HCT116 (cell line): Measurements from ENCODE around the gene KLHL20. TPM values are rescaled to one million over a fixed set of nuclear protein-coding genes. Genes with fewer than 3 reads are reported as not detected.
"Not testable (repeated sequence)": the region's sequence is repeated elsewhere in the genome, so short reads cannot be mapped to it uniquely, and the experiment has no call there.

ENCODE experiments used
- ATAC-seq: fragments of 200-7000 bp; cut with Tn5 transposase; 2 replicates; pipeline ENCODE4 v1.9.1; 2020; ENCODE audit warnings: mild to moderate bottlenecking, moderate library complexity
- BruUV-seq: library from RNA; stranded (reverse); fragments of 400-500 nt; replicated peaks from 2 replicates; lab custom pipeline; 2021; lab: Mats Ljungman, UMichigan
- CTCF ChIA-PET: fragments of 300-600 bp; sonication (Branson Sonifier 250); formaldehyde crosslinking; loops from one replicate; lab custom pipeline; 2021; ENCODE audit warnings: antibody characterized with exemption; lab: Charles Lee
- POLR2A ChIA-PET: fragments of 300-600, 350-600 bp; sonication (Branson Sonifier 250); formaldehyde crosslinking; loops from one replicate; lab custom pipeline; 2021; ENCODE audit warnings: antibody characterized with exemption; lab: Charles Lee
- RAD21 ChIA-PET, 2 experiments: fragments of 300-600 bp; sonication (Branson Sonifier 250); formaldehyde crosslinking; loops; one replicate each; lab custom pipeline; 2023; ENCODE audit warnings: low total read pairs in 2 of 2; ENCODE audit not compliant: uncharacterized antibody in 2 of 2, unreplicated experiment in 2 of 2, low non-redundant PET in 1 of 2; lab: Charles Lee
- DNase-seq: peaks from one replicate; pipeline ENCODE4 v3.0.0-alpha.2; 2010; ENCODE audit warnings: low read depth, low spot score
- H2AFZ ChIP-seq: fragments of 200-600 bp; shearing (Covaris generic), sonication (generic); 2 replicates; pipeline ENCODE4 v1.6.1; 2017; ENCODE audit warnings: low read depth, mixed run types, mixed read lengths, antibody characterized with exemption, low read length; ENCODE audit not compliant: poor library complexity, severe bottlenecking
- H3K27ac ChIP-seq: 2 replicates; pipeline ENCODE4 v1.5.1; 2012; ENCODE audit warnings: low read depth, low read length
- H3K27me3 ChIP-seq: fragments of 200-600 bp; sonication (generic); 2 replicates; pipeline ENCODE4 v1.6.1; 2016; ENCODE audit warnings: mixed run types, low read length, mixed read lengths; ENCODE audit not compliant: insufficient read depth
- H3K36me3 ChIP-seq, 2 experiments: fragments of 200-500 bp in 1 of 2; fragments of 200-600 bp in 1 of 2; sonication (Bioruptor generic) in 1 of 2; sonication (generic) in 1 of 2; 2 replicates each; pipeline versions ENCODE4 v1.5.1 to v1.6.1; 2014 to 2016; ENCODE audit warnings: low read length in 2 of 2, inconsistent platforms in 1 of 2, mixed read lengths in 1 of 2, mixed run types in 1 of 2; ENCODE audit not compliant: insufficient read depth in 2 of 2, control insufficient read depth in 1 of 2
- H3K4me1 ChIP-seq, 2 experiments: fragments of 200-600 bp in 1 of 2; sonication (generic) in 1 of 2; 2 replicates each; pipeline versions ENCODE4 v1.5.1 to v1.6.1; 2012 to 2017; ENCODE audit warnings: low read length in 2 of 2, inconsistent platforms in 1 of 2, mild to moderate bottlenecking in 1 of 2, mixed read lengths in 1 of 2, mixed run types in 1 of 2, moderate library complexity in 1 of 2; ENCODE audit not compliant: insufficient read depth in 2 of 2, control insufficient read depth in 1 of 2
- H3K4me2 ChIP-seq: fragments of 200-600 bp; sonication (generic); 2 replicates; pipeline ENCODE4 v1.6.1; 2017; ENCODE audit warnings: mixed run types, low read length, mixed read lengths
- H3K4me3 ChIP-seq, 2 experiments: fragments of 200-600 bp in 1 of 2; sonication (generic) in 1 of 2; replicated peaks in 1 of 2; 2 replicates each; pipeline ENCODE4 v1.5.1; 2011 to 2016; ENCODE audit warnings: low read length in 2 of 2, control low read depth in 1 of 2, low read depth in 1 of 2, mild to moderate bottlenecking in 1 of 2, mixed read lengths in 1 of 2, mixed run types in 1 of 2
- H3K79me2 ChIP-seq: fragments of 200-600 bp; sonication (generic); 2 replicates; pipeline ENCODE4 v1.6.1; 2017; ENCODE audit warnings: mild to moderate bottlenecking, mixed run types, low read length, moderate library complexity, mixed read lengths; ENCODE audit not compliant: insufficient read depth
- H3K9ac ChIP-seq: fragments of 200-600 bp; sonication (generic); 2 replicates; pipeline ENCODE4 v1.6.1; 2016; ENCODE audit warnings: low read length, mixed read lengths
- H3K9me2 ChIP-seq: fragments of 200-600 bp; sonication (generic), shearing (Covaris generic); 2 replicates; pipeline ENCODE4 v1.6.1; 2017; ENCODE audit warnings: mixed run types, mild to moderate bottlenecking, moderate library complexity; ENCODE audit not compliant: insufficient read depth
- H3K9me3 ChIP-seq, 2 experiments: fragments of 200-500 bp in 1 of 2; fragments of 200-600 bp in 1 of 2; sonication (Bioruptor generic) in 1 of 2; sonication (generic) in 1 of 2; 2 replicates each; pipeline ENCODE4 v1.6.1; 2014 to 2017; ENCODE audit warnings: low read length in 2 of 2, mixed read lengths in 2 of 2, inconsistent platforms in 1 of 2, low read depth in 1 of 2, mild to moderate bottlenecking in 1 of 2, mixed run types in 1 of 2, moderate library complexity in 1 of 2; ENCODE audit not compliant: control insufficient read depth in 1 of 2, insufficient read depth in 1 of 2
- H4K20me1 ChIP-seq: fragments of 200-600 bp; sonication (generic), shearing (Covaris generic); 2 replicates; pipeline ENCODE4 v1.6.1; 2017; ENCODE audit warnings: mixed run types, mild to moderate bottlenecking, moderate library complexity; ENCODE audit not compliant: insufficient read depth
- CEBPB ChIP-seq: IDR thresholded peaks from 2 replicates; pipeline ENCODE4 v1.6.1; 2012; ENCODE audit warnings: low read depth
- EGR1 ChIP-seq: IDR thresholded peaks from 2 replicates; pipeline ENCODE4 v1.6.1; 2012; ENCODE audit warnings: low read depth
- EZH2 ChIP-seq: fragments of 200-600 bp; sonication (generic); IDR thresholded peaks from 2 replicates; pipeline ENCODE4 v1.6.1; 2017; ENCODE audit warnings: antibody characterized with exemption, mixed run types
- EZH2phosphoT487 ChIP-seq: fragments of 200-600 bp; IDR thresholded peaks from 2 replicates; pipeline ENCODE4 v1.6.1; 2018; ENCODE audit warnings: antibody characterized with exemption, borderline replicate concordance
- JUND ChIP-seq: IDR thresholded peaks from 2 replicates; pipeline ENCODE4 v1.6.1; 2012
- POLR2A ChIP-seq: IDR thresholded peaks from 2 replicates; pipeline ENCODE4 v1.7.0; 2011; ENCODE audit warnings: borderline replicate concordance; ENCODE audit not compliant: insufficient read depth, insufficient read length; ENCODE audit errors: extremely low read depth
- POLR2AphosphoS5 ChIP-seq: IDR thresholded peaks from 2 replicates; pipeline ENCODE4 v1.6.1; 2011; ENCODE audit warnings: mild to moderate bottlenecking, low read depth, low read length, moderate library complexity
- SIN3A ChIP-seq: IDR thresholded peaks from 2 replicates; pipeline ENCODE4 v1.6.1; 2012; ENCODE audit warnings: low read depth
- SP1 ChIP-seq: IDR thresholded peaks from 2 replicates; pipeline ENCODE4 v1.6.1; 2012; ENCODE audit warnings: low read depth
- SRF ChIP-seq: IDR thresholded peaks from 2 replicates; pipeline ENCODE4 v1.6.1; 2012; ENCODE audit warnings: low read depth
- ZFX ChIP-seq: fragments of 450-650 bp; IDR thresholded peaks from 2 replicates; pipeline ENCODE4 v1.6.1; 2017
- intact Hi-C: fragments of 100-400 bp; cut with micrococcal nuclease; formaldehyde crosslinking; loops from 2 replicates; pipeline ENCODE4 v1.10.0; 2022
- total RNA-seq: library from RNA; stranded (reverse); gene quantifications from one replicate; pipeline ENCODE4 v1.2.1, GENCODE V29; 2021; ENCODE audit not compliant: unreplicated experiment
- TF ChIP-seq, protein P1 (sequence below): IDR thresholded peaks from 2 replicates; pipeline ENCODE4 v1.6.1; 2011; ENCODE audit warnings: mild to moderate bottlenecking, low read length, moderate library complexity; ENCODE audit not compliant: insufficient replicate concordance; ENCODE audit errors: extremely low read depth
- TF ChIP-seq, protein P2 (sequence below), 3 experiments: fragments of 200-600 bp in 1 of 3; sonication (generic) in 1 of 3; IDR thresholded peaks in 2 of 3; conservative IDR thresholded peaks in 1 of 3; 2 replicates each; pipeline ENCODE4 v1.5.1; 2012 to 2017; ENCODE audit warnings: low read depth in 2 of 3, low read length in 2 of 3, antibody characterized with exemption in 1 of 3, borderline replicate concordance in 1 of 3, control low read depth in 1 of 3, mild to moderate bottlenecking in 1 of 3, mixed read lengths in 1 of 3, mixed run types in 1 of 3, moderate library complexity in 1 of 3; ENCODE audit not compliant: insufficient read depth in 1 of 3
- TF ChIP-seq, protein P3 (sequence below): IDR thresholded peaks from 2 replicates; pipeline ENCODE4 v1.6.1; 2012

The KLHL20 gene
- total RNA-seq, 1 experiment from 2014 or later = 16.2 TPM

DNA sequence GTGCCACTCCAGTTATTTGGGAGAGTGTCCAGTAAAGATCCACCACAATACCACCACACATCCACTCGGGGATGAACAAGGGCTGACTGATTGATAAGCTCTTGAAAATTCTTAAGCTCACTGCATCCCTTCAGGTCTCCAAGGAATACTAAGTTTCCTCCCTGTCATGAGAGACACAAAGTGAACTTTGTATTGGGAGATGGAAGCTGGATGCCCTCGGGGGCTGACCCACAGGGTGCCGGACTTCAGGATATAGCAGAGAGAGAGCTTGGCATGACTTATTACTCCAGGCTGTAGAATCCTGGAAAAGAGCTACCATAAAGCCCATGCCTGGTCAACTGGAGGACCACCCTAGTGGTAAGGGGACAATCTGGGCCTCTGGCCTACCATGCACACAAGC lies 29.7 kb upstream of the KLHL20 start:
- DNase-seq, ATAC-seq, H3K36me3 ChIP-seq, H3K27me3 ChIP-seq, H3K9me3 ChIP-seq, H3K4me2 ChIP-seq, CTCF ChIA-PET, H4K20me1 ChIP-seq, intact Hi-C loops, H3K9me2 ChIP-seq, H3K27ac ChIP-seq, POLR2A ChIA-PET, H3K9ac ChIP-seq, H3K79me2 ChIP-seq, BruUV-seq, RAD21 ChIA-PET, H2AFZ ChIP-seq, H3K4me1 ChIP-seq, H3K4me3 ChIP-seq: not testable (repeated sequence)

DNA sequence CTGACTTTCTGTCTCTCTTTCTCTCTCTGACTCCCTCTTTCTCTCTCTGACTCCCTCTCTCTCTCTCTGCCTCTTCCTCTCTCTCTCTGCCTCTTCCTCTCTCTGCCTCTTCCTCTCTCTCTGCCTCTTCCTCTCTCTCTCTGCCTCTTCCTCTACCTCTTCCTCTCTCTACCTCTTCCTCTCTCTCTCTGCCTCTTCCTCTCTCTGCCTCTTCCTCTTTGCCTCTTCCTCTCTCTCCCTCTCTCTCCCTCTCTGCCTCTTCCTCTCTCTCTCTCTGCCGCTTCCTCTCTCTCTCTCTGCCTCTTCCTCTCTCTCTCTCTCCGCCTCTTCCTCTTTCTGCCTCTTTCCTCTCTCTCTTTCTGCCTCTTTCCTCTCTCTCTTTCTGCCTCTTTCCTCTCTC lies 26.5 kb upstream of the KLHL20 start:
- Histone ChIP-seq H3K9ac (no peak overlapping the region), H3K36me3 (no peaks in the 10 kb centered on the region), H3K27me3 (no peaks in the 10 kb centered on the region), H3K9me2 (no peaks in the 10 kb centered on the region), H4K20me1 (no peaks in the 10 kb centered on the region), H3K4me2 (no peak overlapping the region), H3K79me2 (no peaks in the 10 kb centered on the region), H3K4me3 (no peak overlapping the region), H3K4me1 (no peaks in the 10 kb centered on the region), H2AFZ (no peak overlapping the region), H3K27ac (no peak overlapping the region)
- RAD21 ChIA-PET = no interaction called here
- CTCF ChIA-PET = no interaction called here
- ATAC-seq = no peak
- TF ChIP-seq POLR2AphosphoS5 (no peak), SRF (no peak), EZH2 (no peak), EGR1 (no peak), JUND (no peak), SP1 (no peak), EZH2phosphoT487 (no peak), CEBPB (no peak), ZFX (no peak), POLR2A (no peak), SIN3A (no peak)
- TF ChIP-seq, protein P1, sequence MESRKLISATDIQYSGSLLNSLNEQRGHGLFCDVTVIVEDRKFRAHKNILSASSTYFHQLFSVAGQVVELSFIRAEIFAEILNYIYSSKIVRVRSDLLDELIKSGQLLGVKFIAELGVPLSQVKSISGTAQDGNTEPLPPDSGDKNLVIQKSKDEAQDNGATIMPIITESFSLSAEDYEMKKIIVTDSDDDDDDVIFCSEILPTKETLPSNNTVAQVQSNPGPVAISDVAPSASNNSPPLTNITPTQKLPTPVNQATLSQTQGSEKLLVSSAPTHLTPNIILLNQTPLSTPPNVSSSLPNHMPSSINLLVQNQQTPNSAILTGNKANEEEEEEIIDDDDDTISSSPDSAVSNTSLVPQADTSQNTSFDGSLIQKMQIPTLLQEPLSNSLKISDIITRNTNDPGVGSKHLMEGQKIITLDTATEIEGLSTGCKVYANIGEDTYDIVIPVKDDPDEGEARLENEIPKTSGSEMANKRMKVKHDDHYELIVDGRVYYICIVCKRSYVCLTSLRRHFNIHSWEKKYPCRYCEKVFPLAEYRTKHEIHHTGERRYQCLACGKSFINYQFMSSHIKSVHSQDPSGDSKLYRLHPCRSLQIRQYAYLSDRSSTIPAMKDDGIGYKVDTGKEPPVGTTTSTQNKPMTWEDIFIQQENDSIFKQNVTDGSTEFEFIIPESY = no peak
- TF ChIP-seq, protein P2, sequence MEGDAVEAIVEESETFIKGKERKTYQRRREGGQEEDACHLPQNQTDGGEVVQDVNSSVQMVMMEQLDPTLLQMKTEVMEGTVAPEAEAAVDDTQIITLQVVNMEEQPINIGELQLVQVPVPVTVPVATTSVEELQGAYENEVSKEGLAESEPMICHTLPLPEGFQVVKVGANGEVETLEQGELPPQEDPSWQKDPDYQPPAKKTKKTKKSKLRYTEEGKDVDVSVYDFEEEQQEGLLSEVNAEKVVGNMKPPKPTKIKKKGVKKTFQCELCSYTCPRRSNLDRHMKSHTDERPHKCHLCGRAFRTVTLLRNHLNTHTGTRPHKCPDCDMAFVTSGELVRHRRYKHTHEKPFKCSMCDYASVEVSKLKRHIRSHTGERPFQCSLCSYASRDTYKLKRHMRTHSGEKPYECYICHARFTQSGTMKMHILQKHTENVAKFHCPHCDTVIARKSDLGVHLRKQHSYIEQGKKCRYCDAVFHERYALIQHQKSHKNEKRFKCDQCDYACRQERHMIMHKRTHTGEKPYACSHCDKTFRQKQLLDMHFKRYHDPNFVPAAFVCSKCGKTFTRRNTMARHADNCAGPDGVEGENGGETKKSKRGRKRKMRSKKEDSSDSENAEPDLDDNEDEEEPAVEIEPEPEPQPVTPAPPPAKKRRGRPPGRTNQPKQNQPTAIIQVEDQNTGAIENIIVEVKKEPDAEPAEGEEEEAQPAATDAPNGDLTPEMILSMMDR (IDR thresholded peaks at IDR 0.05 in 2 of 3, conservative IDR thresholded peaks at IDR 0.05 in 1 of 3; ENCODE audit: borderline replicate concordance in 1 of 3, insufficient read depth in 1 of 3, low read depth in 2 of 3, low read length in 2 of 3) = no peak
- TF ChIP-seq, protein P3, sequence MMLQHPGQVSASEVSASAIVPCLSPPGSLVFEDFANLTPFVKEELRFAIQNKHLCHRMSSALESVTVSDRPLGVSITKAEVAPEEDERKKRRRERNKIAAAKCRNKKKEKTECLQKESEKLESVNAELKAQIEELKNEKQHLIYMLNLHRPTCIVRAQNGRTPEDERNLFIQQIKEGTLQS = no peak
- TF ChIP-seq, all 23 proteins: peak for 0
- no peaks in the 10 kb centered on the region for H3K9me3 ChIP-seq
- intact Hi-C loops = no loop called here
- no peak for DNase-seq
- BruUV-seq = no TSS peak
- POLR2A ChIA-PET = no interaction called here
